ENCODE data around the gene VPS18.

VPS18 gene

GRCh38 chr15:40943764-40944365 is 49.6 kb downstream of the VPS18 start:
- Histone ChIP-seq H3K27me3 (ENCODE audit: control insufficient read depth, low read length) (peaks cover 5% of the 10 kb centered on the region; the same call in 1 of the 2 replicates), H3K4me1 (ENCODE audit: control insufficient read depth, low read length) (peaks cover 30% of the 10 kb centered on the region)

GRCh38 chr15:40944510-40945296 is 50.5 kb downstream of the VPS18 start:
- TF ChIP-seq, protein P1, sequence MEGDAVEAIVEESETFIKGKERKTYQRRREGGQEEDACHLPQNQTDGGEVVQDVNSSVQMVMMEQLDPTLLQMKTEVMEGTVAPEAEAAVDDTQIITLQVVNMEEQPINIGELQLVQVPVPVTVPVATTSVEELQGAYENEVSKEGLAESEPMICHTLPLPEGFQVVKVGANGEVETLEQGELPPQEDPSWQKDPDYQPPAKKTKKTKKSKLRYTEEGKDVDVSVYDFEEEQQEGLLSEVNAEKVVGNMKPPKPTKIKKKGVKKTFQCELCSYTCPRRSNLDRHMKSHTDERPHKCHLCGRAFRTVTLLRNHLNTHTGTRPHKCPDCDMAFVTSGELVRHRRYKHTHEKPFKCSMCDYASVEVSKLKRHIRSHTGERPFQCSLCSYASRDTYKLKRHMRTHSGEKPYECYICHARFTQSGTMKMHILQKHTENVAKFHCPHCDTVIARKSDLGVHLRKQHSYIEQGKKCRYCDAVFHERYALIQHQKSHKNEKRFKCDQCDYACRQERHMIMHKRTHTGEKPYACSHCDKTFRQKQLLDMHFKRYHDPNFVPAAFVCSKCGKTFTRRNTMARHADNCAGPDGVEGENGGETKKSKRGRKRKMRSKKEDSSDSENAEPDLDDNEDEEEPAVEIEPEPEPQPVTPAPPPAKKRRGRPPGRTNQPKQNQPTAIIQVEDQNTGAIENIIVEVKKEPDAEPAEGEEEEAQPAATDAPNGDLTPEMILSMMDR (IDR thresholded peaks at IDR 0.05; ENCODE audit: low read depth, low read length, poor library complexity, severe bottlenecking), result no peak
- no peak for TF ChIP-seq EZH2phosphoT487 (IDR thresholded peaks at IDR 0.05; ENCODE audit: borderline replicate concordance, low read length)

More at GRCh38 chr15:40943764-40944365, 49.6 kb downstream of the VPS18 start:
- Histone ChIP-seq H3K9me3 (ENCODE audit: control insufficient read depth, insufficient read depth, low read length) (no peaks in the 10 kb centered on the region), H3F3A (ENCODE audit: control insufficient read depth, insufficient read depth) (peaks cover 11% of the 10 kb centered on the region), H3K9me2 (replicated peaks; ENCODE audit: control insufficient read depth, low read length) (no peaks in the 10 kb centered on the region), H3K4me3 (ENCODE audit: low read length) (no peak overlapping the region), H3K36me3 (ENCODE audit: control insufficient read depth, low read length) (no peaks in the 10 kb centered on the region), H4K20me1 (ENCODE audit: control insufficient read depth, insufficient read depth, low read depth, low read length) (no peaks in the 10 kb centered on the region), H3K4me2 (ENCODE audit: low read length) (no peak overlapping the region), H3K79me2 (ENCODE audit: control insufficient read depth, low read length) (no peaks in the 10 kb centered on the region), H3K27ac (ENCODE audit: low read depth, low read length) (no peak overlapping the region)
- TF ChIP-seq, protein P1 (IDR thresholded peaks at IDR 0.05; ENCODE audit: low read depth, low read length, poor library complexity, severe bottlenecking), result no peak
- TF ChIP-seq EZH2phosphoT487 (IDR thresholded peaks at IDR 0.05; ENCODE audit: borderline replicate concordance, low read length), result no peak

DNA sequence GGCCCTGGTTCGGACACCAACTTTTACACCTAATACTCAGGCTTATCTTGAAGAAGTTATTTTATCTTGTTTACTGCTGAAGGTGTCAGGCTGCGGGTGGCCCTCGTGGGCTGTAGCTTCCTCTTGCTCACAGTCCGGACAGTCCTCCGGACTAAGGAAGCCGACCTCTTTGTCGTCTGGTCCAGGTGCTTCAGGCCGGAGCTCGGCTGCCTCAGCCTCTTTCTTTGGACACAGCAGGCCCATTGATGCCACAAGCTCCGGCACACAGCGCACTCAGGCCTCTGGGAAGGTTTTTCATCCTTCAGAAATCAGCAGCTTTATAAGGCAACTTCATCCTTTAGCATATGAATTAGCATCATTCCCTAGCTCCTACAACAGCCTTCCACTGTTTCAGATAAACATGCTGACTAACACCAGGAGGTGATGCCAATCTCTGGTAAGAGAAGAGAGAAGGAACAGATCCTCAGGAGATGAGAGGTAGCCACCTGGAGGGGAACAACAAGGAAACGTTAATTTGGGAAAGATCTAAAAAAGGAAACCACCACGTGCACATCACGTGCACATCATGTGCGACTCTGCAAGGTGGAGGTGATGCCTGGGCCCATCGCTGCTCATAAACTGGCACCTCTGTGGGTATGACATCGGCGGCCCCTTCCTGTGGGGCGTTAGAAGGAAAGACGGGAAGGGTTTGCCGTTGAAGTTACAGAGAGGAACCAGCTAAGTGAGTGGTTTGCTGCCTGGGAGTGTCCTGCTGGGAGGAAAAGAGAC is 54.6 kb downstream of the VPS18 start:
- H3K4me1 ChIP-seq (ENCODE audit: control insufficient read depth, low read length), result peaks cover 18% of the 10 kb centered on the region
- H3K27ac ChIP-seq (ENCODE audit: low read depth, low read length), result no peak overlapping the region

More at GRCh38 chr15:40944510-40945296, 50.5 kb downstream of the VPS18 start:
- H3K27ac ChIP-seq (ENCODE audit: low read depth, low read length), result no peak overlapping the region
- H3K4me1 ChIP-seq (ENCODE audit: control insufficient read depth, low read length), result peaks cover 30% of the 10 kb centered on the region
- peaks cover 5% of the 10 kb centered on the region; the same call in 1 of the 2 replicates for H3K27me3 ChIP-seq (ENCODE audit: control insufficient read depth, low read length)
- no peaks in the 10 kb centered on the region for H3K9me3 ChIP-seq (ENCODE audit: control insufficient read depth, insufficient read depth, low read length)
- no peaks in the 10 kb centered on the region for H3K9me2 ChIP-seq (replicated peaks; ENCODE audit: control insufficient read depth, low read length)
- H4K20me1 ChIP-seq (ENCODE audit: control insufficient read depth, insufficient read depth, low read depth, low read length), result no peaks in the 10 kb centered on the region
- H3K4me2 ChIP-seq (ENCODE audit: low read length), result no peak overlapping the region
- no peaks in the 10 kb centered on the region for H3K79me2 ChIP-seq (ENCODE audit: control insufficient read depth, low read length)
- H3K36me3 ChIP-seq (ENCODE audit: control insufficient read depth, low read length), result no peaks in the 10 kb centered on the region
- peaks cover 11% of the 10 kb centered on the region for H3F3A ChIP-seq (ENCODE audit: control insufficient read depth, insufficient read depth)
- no peak overlapping the region for H3K4me3 ChIP-seq (ENCODE audit: low read length)

More for the DNA sequence above, 54.6 kb downstream of the VPS18 start:
- Histone ChIP-seq H3K36me3 (ENCODE audit: control insufficient read depth, low read length) (no peaks in the 10 kb centered on the region), H3K27me3 (ENCODE audit: control insufficient read depth, low read length) (peaks cover 5% of the 10 kb centered on the region; the same call in 1 of the 2 replicates), H3F3A (ENCODE audit: control insufficient read depth, insufficient read depth) (no peaks in the 10 kb centered on the region), H4K20me1 (ENCODE audit: control insufficient read depth, insufficient read depth, low read depth, low read length) (no peaks in the 10 kb centered on the region), H3K4me2 (ENCODE audit: low read length) (no peak overlapping the region), H3K79me2 (ENCODE audit: control insufficient read depth, low read length) (no peaks in the 10 kb centered on the region), H3K4me3 (ENCODE audit: low read length) (no peak overlapping the region), H3K9me3 (ENCODE audit: control insufficient read depth, insufficient read depth, low read length) (no peaks in the 10 kb centered on the region), H3K9me2 (replicated peaks; ENCODE audit: control insufficient read depth, low read length) (no peaks in the 10 kb centered on the region)
- TF ChIP-seq, protein P1 (IDR thresholded peaks at IDR 0.05; ENCODE audit: low read depth, low read length, poor library complexity, severe bottlenecking), result no peak
- TF ChIP-seq EZH2phosphoT487 (IDR thresholded peaks at IDR 0.05; ENCODE audit: borderline replicate concordance, low read length), result no peak

Measured in DOHH2 (cell line).